ENCODE results near the gene HTRA2. TPM values are rescaled to one million over a fixed set of nuclear protein-coding genes. Genes with fewer than 3 reads are reported as not detected.

HTRA2 gene
- total and polyA plus RNA-seq, 4 donors = 13.3 to 81.8 (median 18.5) TPM

DNA sequence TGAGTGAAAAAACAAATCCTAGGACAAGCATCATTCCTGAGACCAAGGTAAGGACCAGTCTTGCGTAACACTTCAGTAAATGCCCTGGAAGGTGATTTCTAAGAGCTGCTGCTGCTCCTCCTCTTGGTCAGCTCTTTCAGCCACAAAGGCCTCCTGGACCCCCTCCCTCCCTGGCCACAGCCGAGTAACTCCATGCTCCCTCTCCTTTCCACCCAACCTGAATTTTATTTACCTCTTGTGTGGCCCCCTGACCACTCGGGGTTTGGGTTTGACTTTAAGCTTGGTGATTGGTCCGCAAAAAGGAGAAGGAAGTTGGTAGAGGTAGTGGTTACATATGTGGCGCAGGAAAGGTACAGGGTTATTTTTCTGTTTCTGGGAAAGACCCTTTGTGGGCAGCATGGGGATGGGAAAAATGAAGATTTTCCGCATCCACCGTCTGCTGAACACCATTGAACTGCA is 9.2 kb downstream of the HTRA2 start (continued):
- TF ChIP-seq, protein P1, sequence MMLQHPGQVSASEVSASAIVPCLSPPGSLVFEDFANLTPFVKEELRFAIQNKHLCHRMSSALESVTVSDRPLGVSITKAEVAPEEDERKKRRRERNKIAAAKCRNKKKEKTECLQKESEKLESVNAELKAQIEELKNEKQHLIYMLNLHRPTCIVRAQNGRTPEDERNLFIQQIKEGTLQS (IDR thresholded peaks at IDR 0.05) = no peak
- TF ChIP-seq RXRA (IDR thresholded peaks at IDR 0.05) (no peak), RAD21 (IDR thresholded peaks at IDR 0.05) (no peak), HNF4A (conservative IDR thresholded peaks at IDR 0.05) (no peak)

DNA sequence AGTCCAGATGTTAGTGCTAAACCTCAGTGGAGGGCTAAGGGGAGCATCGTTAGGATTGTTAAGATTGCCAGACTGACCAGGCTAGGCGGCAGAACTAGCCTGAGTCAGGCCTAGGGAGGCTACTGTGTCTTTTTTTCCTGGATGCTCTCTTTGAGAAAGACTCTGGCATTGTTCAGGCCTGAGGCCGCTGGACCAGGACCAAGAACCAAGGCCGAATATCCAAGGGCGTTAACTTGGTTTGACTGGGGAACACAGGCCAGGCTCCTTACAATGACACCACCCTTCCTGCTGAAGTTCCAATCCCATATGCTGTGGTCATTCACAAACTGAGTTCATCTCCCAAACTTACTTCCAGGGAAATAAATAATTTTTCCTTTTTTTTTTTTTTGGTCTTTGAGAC is 10.6 kb downstream of the HTRA2 start:
- DNase-seq (ENCODE audit: low spot score) = no peak
- no peak overlapping the region for H3K9ac ChIP-seq (ENCODE audit: low read depth in 1 of 2, low read length in 2 of 2)
- no peaks in the 10 kb centered on the region for H3K36me3 ChIP-seq (ENCODE audit: control insufficient read depth in 4 of 4, insufficient read depth in 3 of 4, low read depth in 1 of 4, low read length in 3 of 4)
- no peaks in the 10 kb centered on the region for H3K4me1 ChIP-seq (ENCODE audit: control insufficient read depth in 4 of 4, insufficient read depth in 4 of 4, low read length in 3 of 4)
- H3K27ac ChIP-seq (ENCODE audit: low read depth in 1 of 2, low read length in 2 of 2) = no peak overlapping the region
- WGBS = 80% methylated on average over 5 of the region's 5 CpGs
- H3K27me3 ChIP-seq (ENCODE audit: control insufficient read depth in 4 of 4, insufficient read depth in 4 of 4, low read length in 3 of 4) = no peaks in the 10 kb centered on the region
- no peak for TF ChIP-seq NR2F2 (IDR thresholded peaks at IDR 0.05)
- TF ChIP-seq, protein P2, sequence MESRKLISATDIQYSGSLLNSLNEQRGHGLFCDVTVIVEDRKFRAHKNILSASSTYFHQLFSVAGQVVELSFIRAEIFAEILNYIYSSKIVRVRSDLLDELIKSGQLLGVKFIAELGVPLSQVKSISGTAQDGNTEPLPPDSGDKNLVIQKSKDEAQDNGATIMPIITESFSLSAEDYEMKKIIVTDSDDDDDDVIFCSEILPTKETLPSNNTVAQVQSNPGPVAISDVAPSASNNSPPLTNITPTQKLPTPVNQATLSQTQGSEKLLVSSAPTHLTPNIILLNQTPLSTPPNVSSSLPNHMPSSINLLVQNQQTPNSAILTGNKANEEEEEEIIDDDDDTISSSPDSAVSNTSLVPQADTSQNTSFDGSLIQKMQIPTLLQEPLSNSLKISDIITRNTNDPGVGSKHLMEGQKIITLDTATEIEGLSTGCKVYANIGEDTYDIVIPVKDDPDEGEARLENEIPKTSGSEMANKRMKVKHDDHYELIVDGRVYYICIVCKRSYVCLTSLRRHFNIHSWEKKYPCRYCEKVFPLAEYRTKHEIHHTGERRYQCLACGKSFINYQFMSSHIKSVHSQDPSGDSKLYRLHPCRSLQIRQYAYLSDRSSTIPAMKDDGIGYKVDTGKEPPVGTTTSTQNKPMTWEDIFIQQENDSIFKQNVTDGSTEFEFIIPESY (IDR thresholded peaks at IDR 0.05) = no peak
- no peak for TF ChIP-seq TAF1 (conservative IDR thresholded peaks at IDR 0.05)
- no peak for TF ChIP-seq GABPA (IDR thresholded peaks at IDR 0.05 in 1 of 2, conservative IDR thresholded peaks at IDR 0.05 in 1 of 2)
- TF ChIP-seq, protein P3, sequence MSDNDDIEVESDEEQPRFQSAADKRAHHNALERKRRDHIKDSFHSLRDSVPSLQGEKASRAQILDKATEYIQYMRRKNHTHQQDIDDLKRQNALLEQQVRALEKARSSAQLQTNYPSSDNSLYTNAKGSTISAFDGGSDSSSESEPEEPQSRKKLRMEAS (IDR thresholded peaks at IDR 0.05) = no peak
- no peak for TF ChIP-seq RXRA (IDR thresholded peaks at IDR 0.05)
- no peak for TF ChIP-seq RAD21 (IDR thresholded peaks at IDR 0.05)
- TF ChIP-seq JUND (IDR thresholded peaks at IDR 0.05) = no peak
- TF ChIP-seq, protein P1 (IDR thresholded peaks at IDR 0.05) = no peak
- no peak for TF ChIP-seq HNF4A (conservative IDR thresholded peaks at IDR 0.05)
- TF ChIP-seq YY1 (IDR thresholded peaks at IDR 0.05) = no peak
- TF ChIP-seq, protein P4, sequence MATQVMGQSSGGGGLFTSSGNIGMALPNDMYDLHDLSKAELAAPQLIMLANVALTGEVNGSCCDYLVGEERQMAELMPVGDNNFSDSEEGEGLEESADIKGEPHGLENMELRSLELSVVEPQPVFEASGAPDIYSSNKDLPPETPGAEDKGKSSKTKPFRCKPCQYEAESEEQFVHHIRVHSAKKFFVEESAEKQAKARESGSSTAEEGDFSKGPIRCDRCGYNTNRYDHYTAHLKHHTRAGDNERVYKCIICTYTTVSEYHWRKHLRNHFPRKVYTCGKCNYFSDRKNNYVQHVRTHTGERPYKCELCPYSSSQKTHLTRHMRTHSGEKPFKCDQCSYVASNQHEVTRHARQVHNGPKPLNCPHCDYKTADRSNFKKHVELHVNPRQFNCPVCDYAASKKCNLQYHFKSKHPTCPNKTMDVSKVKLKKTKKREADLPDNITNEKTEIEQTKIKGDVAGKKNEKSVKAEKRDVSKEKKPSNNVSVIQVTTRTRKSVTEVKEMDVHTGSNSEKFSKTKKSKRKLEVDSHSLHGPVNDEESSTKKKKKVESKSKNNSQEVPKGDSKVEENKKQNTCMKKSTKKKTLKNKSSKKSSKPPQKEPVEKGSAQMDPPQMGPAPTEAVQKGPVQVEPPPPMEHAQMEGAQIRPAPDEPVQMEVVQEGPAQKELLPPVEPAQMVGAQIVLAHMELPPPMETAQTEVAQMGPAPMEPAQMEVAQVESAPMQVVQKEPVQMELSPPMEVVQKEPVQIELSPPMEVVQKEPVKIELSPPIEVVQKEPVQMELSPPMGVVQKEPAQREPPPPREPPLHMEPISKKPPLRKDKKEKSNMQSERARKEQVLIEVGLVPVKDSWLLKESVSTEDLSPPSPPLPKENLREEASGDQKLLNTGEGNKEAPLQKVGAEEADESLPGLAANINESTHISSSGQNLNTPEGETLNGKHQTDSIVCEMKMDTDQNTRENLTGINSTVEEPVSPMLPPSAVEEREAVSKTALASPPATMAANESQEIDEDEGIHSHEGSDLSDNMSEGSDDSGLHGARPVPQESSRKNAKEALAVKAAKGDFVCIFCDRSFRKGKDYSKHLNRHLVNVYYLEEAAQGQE (IDR thresholded peaks at IDR 0.05) = no peak
- no peak for TF ChIP-seq HNF4G (IDR thresholded peaks at IDR 0.05)
- no peak for TF ChIP-seq SP1 (IDR thresholded peaks at IDR 0.05)
- no peak for TF ChIP-seq FOXA2 (IDR thresholded peaks at IDR 0.05)
- H3K4me3 ChIP-seq (ENCODE audit: low read depth in 1 of 3, low read length in 3 of 3) = no peak overlapping the region
- no peaks in the 10 kb centered on the region for H3K9me3 ChIP-seq (ENCODE audit: control insufficient read depth in 4 of 4, low read length in 3 of 4)

DNA sequence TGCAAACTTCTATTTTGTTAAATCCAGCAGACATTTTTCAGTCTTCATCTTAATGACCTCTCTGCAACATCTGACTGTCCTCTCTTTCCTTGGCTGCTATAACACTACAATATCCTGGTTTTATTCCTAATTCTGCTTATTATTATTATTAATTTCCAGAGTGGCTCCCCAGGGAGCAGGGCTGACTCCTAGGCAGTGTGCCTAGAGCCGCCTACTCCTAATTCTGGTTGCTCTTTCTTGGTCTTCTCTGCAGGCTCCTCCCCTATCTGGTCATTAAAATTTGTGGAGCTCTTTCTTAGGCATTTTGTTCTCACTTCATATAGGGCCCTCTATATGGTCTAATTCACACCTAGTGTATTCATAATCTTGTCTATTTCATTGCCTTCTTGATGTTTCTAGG is 13.2 kb downstream of the HTRA2 start:
- 96% methylated on average over 1 of the region's 1 CpG for WGBS
- DNase-seq (ENCODE audit: low spot score) = no peak
- H3K27me3 ChIP-seq (ENCODE audit: control insufficient read depth in 4 of 4, insufficient read depth in 4 of 4, low read length in 3 of 4) = no peaks in the 10 kb centered on the region
- H3K4me3 ChIP-seq (ENCODE audit: low read depth in 1 of 3, low read length in 3 of 3) = no peak overlapping the region
- peaks cover 0 to under 1% (median 0%) of the 10 kb centered on the region in 4 donors for H3K4me1 ChIP-seq (ENCODE audit: control insufficient read depth in 4 of 4, insufficient read depth in 4 of 4, low read length in 3 of 4)
- H3K27ac ChIP-seq (ENCODE audit: low read depth in 1 of 2, low read length in 2 of 2) = no peak overlapping the region
- no peaks in the 10 kb centered on the region for H3K36me3 ChIP-seq (ENCODE audit: control insufficient read depth in 4 of 4, insufficient read depth in 3 of 4, low read depth in 1 of 4, low read length in 3 of 4)
- H3K9me3 ChIP-seq (ENCODE audit: control insufficient read depth in 4 of 4, low read length in 3 of 4) = no peaks in the 10 kb centered on the region
- no peak overlapping the region for H3K9ac ChIP-seq (ENCODE audit: low read depth in 1 of 2, low read length in 2 of 2)
- TF ChIP-seq GABPA (IDR thresholded peaks at IDR 0.05 in 1 of 2, conservative IDR thresholded peaks at IDR 0.05 in 1 of 2) = no peak
- no peak for TF ChIP-seq HNF4G (IDR thresholded peaks at IDR 0.05)
- TF ChIP-seq, protein P5, sequence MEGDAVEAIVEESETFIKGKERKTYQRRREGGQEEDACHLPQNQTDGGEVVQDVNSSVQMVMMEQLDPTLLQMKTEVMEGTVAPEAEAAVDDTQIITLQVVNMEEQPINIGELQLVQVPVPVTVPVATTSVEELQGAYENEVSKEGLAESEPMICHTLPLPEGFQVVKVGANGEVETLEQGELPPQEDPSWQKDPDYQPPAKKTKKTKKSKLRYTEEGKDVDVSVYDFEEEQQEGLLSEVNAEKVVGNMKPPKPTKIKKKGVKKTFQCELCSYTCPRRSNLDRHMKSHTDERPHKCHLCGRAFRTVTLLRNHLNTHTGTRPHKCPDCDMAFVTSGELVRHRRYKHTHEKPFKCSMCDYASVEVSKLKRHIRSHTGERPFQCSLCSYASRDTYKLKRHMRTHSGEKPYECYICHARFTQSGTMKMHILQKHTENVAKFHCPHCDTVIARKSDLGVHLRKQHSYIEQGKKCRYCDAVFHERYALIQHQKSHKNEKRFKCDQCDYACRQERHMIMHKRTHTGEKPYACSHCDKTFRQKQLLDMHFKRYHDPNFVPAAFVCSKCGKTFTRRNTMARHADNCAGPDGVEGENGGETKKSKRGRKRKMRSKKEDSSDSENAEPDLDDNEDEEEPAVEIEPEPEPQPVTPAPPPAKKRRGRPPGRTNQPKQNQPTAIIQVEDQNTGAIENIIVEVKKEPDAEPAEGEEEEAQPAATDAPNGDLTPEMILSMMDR (IDR thresholded peaks at IDR 0.05; ENCODE audit: low read depth, low read length, missing input control) = no peak
- TF ChIP-seq RXRA (IDR thresholded peaks at IDR 0.05) = no peak
- no peak for TF ChIP-seq EGR1 (IDR thresholded peaks at IDR 0.05; ENCODE audit: low read depth in 2 of 2)
- TF ChIP-seq, protein P3 (IDR thresholded peaks at IDR 0.05) = no peak
- TF ChIP-seq, protein P1 (IDR thresholded peaks at IDR 0.05) = no peak
- no peak for TF ChIP-seq TAF1 (conservative IDR thresholded peaks at IDR 0.05)
- TF ChIP-seq JUND (IDR thresholded peaks at IDR 0.05) = no peak
- TF ChIP-seq, protein P2 (IDR thresholded peaks at IDR 0.05) = no peak
- TF ChIP-seq FOXA2 (IDR thresholded peaks at IDR 0.05) = no peak
- no peak for TF ChIP-seq HNF4A (conservative IDR thresholded peaks at IDR 0.05)
- no peak for TF ChIP-seq FOXA1 (IDR thresholded peaks at IDR 0.05)
- no peak for TF ChIP-seq RAD21 (IDR thresholded peaks at IDR 0.05)

Data from liver (tissue), 9 donors.